ENCODE results near the gene CD1D. TPM values are rescaled to one million over a fixed set of nuclear protein-coding genes. Genes with fewer than 3 reads are reported as not detected.
"Not testable (repeated sequence)": the region's sequence is repeated elsewhere in the genome, so short reads cannot be mapped to it uniquely, and the experiment has no call there.

The CD1D gene
- total and polyA plus RNA-seq, 4 donors: 1.1 to 8.4 (median 4.0) TPM

DNA sequence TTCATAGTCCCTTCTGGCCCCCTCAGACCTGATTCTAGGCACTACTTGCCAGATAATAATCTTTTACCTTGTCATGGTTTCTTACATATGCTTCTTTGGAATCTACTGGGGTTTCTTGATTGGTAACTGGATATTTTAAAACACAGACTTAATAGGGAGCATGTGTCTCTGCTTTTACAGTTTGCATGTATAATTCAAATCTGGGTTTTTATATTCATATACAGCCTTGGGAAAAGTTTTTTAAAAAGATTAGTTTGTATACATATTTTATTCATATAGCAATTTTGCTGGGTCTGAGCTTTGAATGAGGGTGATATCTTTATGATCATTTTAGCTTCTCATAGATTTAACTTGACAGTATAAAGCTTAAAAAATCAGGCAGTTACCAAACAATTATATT, 21.1 kb upstream of the CD1D start (continued):
- TF ChIP-seq, protein P1, sequence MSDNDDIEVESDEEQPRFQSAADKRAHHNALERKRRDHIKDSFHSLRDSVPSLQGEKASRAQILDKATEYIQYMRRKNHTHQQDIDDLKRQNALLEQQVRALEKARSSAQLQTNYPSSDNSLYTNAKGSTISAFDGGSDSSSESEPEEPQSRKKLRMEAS (IDR thresholded peaks at IDR 0.05): no peak

DNA sequence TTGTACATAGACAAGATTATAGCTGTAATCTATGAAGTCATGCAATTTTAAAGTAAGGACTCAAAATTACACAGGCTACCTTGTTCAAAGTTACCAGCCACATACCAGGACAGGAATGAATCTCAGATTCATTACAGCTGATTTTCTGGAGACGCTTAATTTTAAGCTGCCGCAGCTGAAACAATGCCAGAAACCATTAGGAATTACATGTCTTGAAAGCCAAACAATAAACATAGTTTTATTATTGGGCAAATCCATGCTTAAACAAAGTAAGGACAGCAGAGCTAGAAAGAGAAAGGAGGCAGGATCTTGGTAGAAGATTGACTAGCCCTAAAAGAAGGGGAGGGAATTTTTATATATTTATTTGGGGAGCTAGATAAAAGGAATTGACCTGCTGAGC, 19.2 kb upstream of the CD1D start:
- no peaks in the 10 kb centered on the region for H3K36me3 ChIP-seq (ENCODE audit: control insufficient read depth in 4 of 4, insufficient read depth in 3 of 4, low read depth in 1 of 4, low read length in 3 of 4)
- no peak overlapping the region for H3K9ac ChIP-seq (ENCODE audit: low read depth in 1 of 2, low read length in 2 of 2)
- TF ChIP-seq, protein P2, sequence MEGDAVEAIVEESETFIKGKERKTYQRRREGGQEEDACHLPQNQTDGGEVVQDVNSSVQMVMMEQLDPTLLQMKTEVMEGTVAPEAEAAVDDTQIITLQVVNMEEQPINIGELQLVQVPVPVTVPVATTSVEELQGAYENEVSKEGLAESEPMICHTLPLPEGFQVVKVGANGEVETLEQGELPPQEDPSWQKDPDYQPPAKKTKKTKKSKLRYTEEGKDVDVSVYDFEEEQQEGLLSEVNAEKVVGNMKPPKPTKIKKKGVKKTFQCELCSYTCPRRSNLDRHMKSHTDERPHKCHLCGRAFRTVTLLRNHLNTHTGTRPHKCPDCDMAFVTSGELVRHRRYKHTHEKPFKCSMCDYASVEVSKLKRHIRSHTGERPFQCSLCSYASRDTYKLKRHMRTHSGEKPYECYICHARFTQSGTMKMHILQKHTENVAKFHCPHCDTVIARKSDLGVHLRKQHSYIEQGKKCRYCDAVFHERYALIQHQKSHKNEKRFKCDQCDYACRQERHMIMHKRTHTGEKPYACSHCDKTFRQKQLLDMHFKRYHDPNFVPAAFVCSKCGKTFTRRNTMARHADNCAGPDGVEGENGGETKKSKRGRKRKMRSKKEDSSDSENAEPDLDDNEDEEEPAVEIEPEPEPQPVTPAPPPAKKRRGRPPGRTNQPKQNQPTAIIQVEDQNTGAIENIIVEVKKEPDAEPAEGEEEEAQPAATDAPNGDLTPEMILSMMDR (IDR thresholded peaks at IDR 0.05; ENCODE audit: low read depth, low read length, missing input control): no peak
- no peak for TF ChIP-seq YY1 (IDR thresholded peaks at IDR 0.05)
- no peak for TF ChIP-seq SP1 (IDR thresholded peaks at IDR 0.05)
- TF ChIP-seq HNF4G (IDR thresholded peaks at IDR 0.05): no peak
- TF ChIP-seq JUND (IDR thresholded peaks at IDR 0.05): no peak
- TF ChIP-seq FOXA2 (IDR thresholded peaks at IDR 0.05): no peak
- no peak for TF ChIP-seq TAF1 (conservative IDR thresholded peaks at IDR 0.05)
- TF ChIP-seq, protein P3, sequence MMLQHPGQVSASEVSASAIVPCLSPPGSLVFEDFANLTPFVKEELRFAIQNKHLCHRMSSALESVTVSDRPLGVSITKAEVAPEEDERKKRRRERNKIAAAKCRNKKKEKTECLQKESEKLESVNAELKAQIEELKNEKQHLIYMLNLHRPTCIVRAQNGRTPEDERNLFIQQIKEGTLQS (IDR thresholded peaks at IDR 0.05): no peak
- no peak overlapping the region for H3K27ac ChIP-seq (ENCODE audit: low read depth in 1 of 2, low read length in 2 of 2)
- H3K4me3 ChIP-seq (ENCODE audit: low read depth in 1 of 3, low read length in 3 of 3): no peak overlapping the region
- DNase-seq (ENCODE audit: low spot score): no peak
- no peaks in the 10 kb centered on the region for H3K9me3 ChIP-seq (ENCODE audit: control insufficient read depth in 4 of 4, low read length in 3 of 4)
- H3K4me1 ChIP-seq (ENCODE audit: control insufficient read depth in 4 of 4, insufficient read depth in 4 of 4, low read length in 3 of 4): no peaks in the 10 kb centered on the region
- WGBS: 78% methylated on average over 2 of the region's 2 CpGs
- H3K27me3 ChIP-seq (ENCODE audit: control insufficient read depth in 4 of 4, insufficient read depth in 4 of 4, low read length in 3 of 4): peaks cover 0 to 8% (median 1%) of the 10 kb centered on the region in 4 donors

DNA sequence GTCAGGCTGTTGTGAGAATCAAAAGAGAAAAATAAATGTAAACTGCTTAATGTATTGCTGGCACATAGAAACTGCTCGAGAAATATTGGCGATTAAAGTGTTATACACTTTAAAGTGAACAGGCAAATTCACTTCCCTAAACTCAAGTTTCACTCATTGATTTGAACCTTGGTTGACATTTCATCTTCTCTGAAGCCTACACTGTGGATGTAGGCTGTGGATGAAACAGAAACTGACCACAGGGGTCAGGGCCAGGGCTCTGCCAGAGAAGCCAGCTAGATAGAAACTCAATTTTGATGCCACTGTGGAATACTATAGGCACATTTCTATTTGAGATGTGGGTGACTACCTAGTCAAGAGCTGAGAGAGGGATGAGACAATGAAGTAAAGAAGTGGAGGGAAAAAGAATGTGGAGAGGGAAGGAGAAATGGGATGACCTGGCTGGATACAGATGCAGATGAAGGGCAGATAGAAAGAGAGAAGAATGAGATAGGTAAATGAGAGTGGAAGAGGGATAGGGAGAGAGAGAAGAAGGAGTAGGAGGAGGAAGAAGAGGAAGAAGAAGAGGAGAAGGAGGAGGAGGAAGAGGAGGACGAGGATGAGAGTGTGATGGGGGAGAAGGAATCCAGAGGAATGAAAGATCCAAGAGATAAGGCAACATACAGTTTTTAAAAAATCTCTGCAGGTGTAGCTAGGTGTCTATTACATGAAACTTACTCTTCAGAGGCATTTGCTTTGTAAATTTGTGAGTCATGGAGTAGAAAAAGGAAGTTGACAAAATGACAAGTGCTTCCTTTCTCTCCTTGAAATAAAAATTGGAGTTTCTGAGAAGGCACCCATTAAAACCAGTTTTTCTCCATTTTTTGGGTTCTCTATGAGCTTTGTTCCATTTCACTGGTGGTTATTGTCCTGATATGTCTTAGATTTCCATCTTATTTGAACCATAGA, 17.4 kb upstream of the CD1D start:
- Histone ChIP-seq H3K4me1 (ENCODE audit: control insufficient read depth in 4 of 4, insufficient read depth in 4 of 4, low read length in 3 of 4) (no peaks in the 10 kb centered on the region), H3K9me3 (ENCODE audit: control insufficient read depth in 4 of 4, low read length in 3 of 4) (no peaks in the 10 kb centered on the region), H3K4me3 (ENCODE audit: low read depth in 1 of 3, low read length in 3 of 3) (no peak overlapping the region), H3K27ac (ENCODE audit: low read depth in 1 of 2, low read length in 2 of 2) (no peak overlapping the region), H3K27me3 (ENCODE audit: control insufficient read depth in 4 of 4, insufficient read depth in 4 of 4, low read length in 3 of 4) (peaks cover 0 to 14% (median 2%) of the 10 kb centered on the region in 4 donors), H3K36me3 (ENCODE audit: control insufficient read depth in 4 of 4, insufficient read depth in 3 of 4, low read depth in 1 of 4, low read length in 3 of 4) (no peaks in the 10 kb centered on the region), H3K9ac (ENCODE audit: low read depth in 1 of 2, low read length in 2 of 2) (no peak overlapping the region)
- 63% methylated on average over 3 of the region's 3 CpGs for WGBS
- TF ChIP-seq JUND (IDR thresholded peaks at IDR 0.05) (no peak), RXRA (IDR thresholded peaks at IDR 0.05) (peak in 1 of 2 donors; percentile 6)
- no peak for DNase-seq (ENCODE audit: low spot score)

DNA sequence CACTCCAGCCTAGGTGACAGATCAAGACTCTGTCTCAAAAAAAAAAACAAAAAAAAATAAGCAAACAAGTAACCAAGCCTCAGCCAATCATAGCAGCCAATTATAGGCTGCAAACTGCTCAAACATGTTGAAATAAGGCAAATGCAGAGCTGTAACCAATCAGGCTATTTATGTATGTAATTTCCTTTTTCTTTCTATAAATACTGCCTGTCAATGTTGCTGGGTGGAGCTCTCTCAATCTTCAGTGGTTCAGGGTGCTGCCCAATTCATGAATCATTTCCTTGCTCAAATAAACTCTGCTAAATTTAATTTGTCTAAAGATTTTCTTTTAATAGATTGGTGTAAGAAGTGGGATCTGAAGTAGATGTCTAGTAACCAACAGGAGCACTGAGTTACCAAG, 11.6 kb upstream of the CD1D start:
- DNase-seq (ENCODE audit: low spot score): no peak
- H3K9ac ChIP-seq (ENCODE audit: low read depth in 1 of 2, low read length in 2 of 2): no peak overlapping the region
- H3K36me3 ChIP-seq (ENCODE audit: control insufficient read depth in 4 of 4, insufficient read depth in 3 of 4, low read depth in 1 of 4, low read length in 3 of 4): no peaks in the 10 kb centered on the region
- no peaks in the 10 kb centered on the region for H3K9me3 ChIP-seq (ENCODE audit: control insufficient read depth in 4 of 4, low read length in 3 of 4)
- no peaks in the 10 kb centered on the region for H3K4me1 ChIP-seq (ENCODE audit: control insufficient read depth in 4 of 4, insufficient read depth in 4 of 4, low read length in 3 of 4)
- H3K4me3 ChIP-seq (ENCODE audit: low read depth in 1 of 3, low read length in 3 of 3): no peak overlapping the region
- peaks cover 0 to 6% (median 3%) of the 10 kb centered on the region in 4 donors for H3K27me3 ChIP-seq (ENCODE audit: control insufficient read depth in 4 of 4, insufficient read depth in 4 of 4, low read length in 3 of 4)
- TF ChIP-seq, protein P2 (IDR thresholded peaks at IDR 0.05; ENCODE audit: low read depth, low read length, missing input control): no peak
- no peak for TF ChIP-seq YY1 (IDR thresholded peaks at IDR 0.05)
- no peak overlapping the region for H3K27ac ChIP-seq (ENCODE audit: low read depth in 1 of 2, low read length in 2 of 2)

DNA sequence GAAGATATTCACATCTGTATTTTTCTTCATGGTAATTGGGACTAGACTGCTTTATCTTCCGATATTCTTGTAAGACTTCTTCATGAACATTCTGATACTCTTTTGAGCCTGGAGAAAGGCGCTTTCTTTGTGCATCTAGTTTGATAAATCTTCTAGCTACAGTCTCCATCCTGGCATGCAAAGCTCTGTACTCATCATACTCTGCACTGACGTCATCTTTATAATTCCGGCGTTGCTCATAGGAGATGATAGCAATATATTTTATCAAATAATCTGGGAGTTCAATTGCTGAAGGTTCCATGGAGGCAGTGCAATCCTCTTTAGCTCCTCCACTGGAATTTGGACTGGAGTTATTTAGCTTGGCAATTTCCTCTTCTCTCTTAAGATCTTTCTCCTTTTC, 4.8 kb upstream of the CD1D start:
- not testable (repeated sequence) for H3K27me3 ChIP-seq (ENCODE audit: control insufficient read depth in 4 of 4, insufficient read depth in 4 of 4, low read length in 3 of 4); H3K36me3 ChIP-seq (ENCODE audit: control insufficient read depth in 4 of 4, insufficient read depth in 3 of 4, low read depth in 1 of 4, low read length in 3 of 4); DNase-seq (ENCODE audit: low spot score); H3K27ac ChIP-seq (ENCODE audit: low read depth in 1 of 2, low read length in 2 of 2); H3K4me3 ChIP-seq (ENCODE audit: low read depth in 1 of 3, low read length in 3 of 3); H3K9ac ChIP-seq (ENCODE audit: low read depth in 1 of 2, low read length in 2 of 2); H3K9me3 ChIP-seq (ENCODE audit: control insufficient read depth in 4 of 4, low read length in 3 of 4)
- 91% methylated on average over 5 of the region's 5 CpGs for WGBS
- H3K4me1 ChIP-seq (ENCODE audit: control insufficient read depth in 4 of 4, insufficient read depth in 4 of 4, low read length in 3 of 4): peaks cover 2 to 23% (median 16%) of the 10 kb centered on the region in 4 donors

Data from liver (tissue), 9 donors.